Thymus (tissue), 11 donors: Measurements from ENCODE around the gene CDRT4. TPM values are rescaled to one million over a fixed set of nuclear protein-coding genes. Genes with fewer than 3 reads are reported as not detected.
A peak's percentile ranks its signal among the peaks of the same experiment; 100 is the strongest.

Experiments used
- DNase-seq, 9 donors: peaks; one replicate each; pipeline ENCODE4 v3.0.0-alpha.2; 2013; ENCODE audit warnings: low spot score in 9 of 9, low read depth in 6 of 9, missing footprints in 1 of 9
- H3K27ac ChIP-seq, 2 donors: one replicate each; pipeline ENCODE4 v1.5.1; 2013; ENCODE audit warnings: control low read depth in 1 of 2, low read depth in 1 of 2, low read length in 1 of 2, mild to moderate bottlenecking in 1 of 2, moderate library complexity in 1 of 2
- H3K27me3 ChIP-seq, 2 donors: one replicate each; pipeline ENCODE4 v1.5.1; 2013; ENCODE audit warnings: low read length in 1 of 2; ENCODE audit not compliant: control insufficient read depth in 2 of 2, insufficient read depth in 1 of 2
- H3K36me3 ChIP-seq, 2 donors: one replicate each; pipeline ENCODE4 v1.5.1; 2013; ENCODE audit warnings: low read length in 1 of 2, mild to moderate bottlenecking in 1 of 2, moderate library complexity in 1 of 2; ENCODE audit not compliant: control insufficient read depth in 2 of 2, insufficient read depth in 2 of 2
- H3K4me1 ChIP-seq, 2 donors: one replicate each; pipeline ENCODE4 v1.5.1; 2013; ENCODE audit warnings: low read length in 2 of 2; ENCODE audit not compliant: control insufficient read depth in 2 of 2, insufficient read depth in 2 of 2
- H3K4me3 ChIP-seq, 2 donors: one replicate each; pipeline ENCODE4 v1.5.1; 2013; ENCODE audit warnings: low read length in 2 of 2, control low read depth in 1 of 2, mild to moderate bottlenecking in 1 of 2
- H3K9me3 ChIP-seq, 2 donors: one replicate each; pipeline ENCODE4 v1.5.1; 2013; ENCODE audit warnings: low read length in 1 of 2, mild to moderate bottlenecking in 1 of 2; ENCODE audit not compliant: control insufficient read depth in 2 of 2, insufficient read depth in 1 of 2
- WGBS: extraction: QIAGEN DNeasy Blood & Tissue Kit; methylation state at CpG from one replicate; pipeline ENCODE4 v1.1.7; 2013; 5-methylcytosine and 5-hydroxymethylcytosine counted together
- polyA plus RNA-seq: library from polyadenylated mRNA; stranded (reverse); fragments of 200-250 nt; gene quantifications from one replicate; pipeline ENCODE4 v1.2.3, GENCODE V29; 2013
- total RNA-seq: library from RNA; stranded (reverse); fragments of 120-200 nt; gene quantifications from one replicate; pipeline ENCODE4 v1.2.4, GENCODE V29; 2013
- donor health status: healthy.

CDRT4 gene
- total and polyA plus RNA-seq, 2 donors = 1.5 to 25.4 TPM

GRCh38 chr17:15496735-15497670 is 29.6 kb upstream of the CDRT4 start:
- H3K27me3 ChIP-seq = no peaks in the 10 kb centered on the region
- no peaks in the 10 kb centered on the region for H3K9me3 ChIP-seq
- no peak for DNase-seq
- H3K4me3 ChIP-seq = no peak overlapping the region
- peaks cover 0 to 4% of the 10 kb centered on the region in 2 donors for H3K4me1 ChIP-seq
- WGBS = 95% methylated on average over 7 of the region's 7 CpGs
- H3K27ac ChIP-seq = peak overlapping the region; percentile 46 to 74
- no peaks in the 10 kb centered on the region for H3K36me3 ChIP-seq

- no peak for DNase-seq
These were observed 27.4 kb upstream of the CDRT4 start for GRCh38 chr17:15494821-15495220.

GRCh38 chr17:15493693-15494035 is 26.2 kb upstream of the CDRT4 start:
- 56% methylated on average over 1 of the region's 1 CpG for WGBS
- no peaks in the 10 kb centered on the region for H3K9me3 ChIP-seq

More at GRCh38 chr17:15494821-15495220, 27.4 kb upstream of the CDRT4 start:
- Histone ChIP-seq H3K27ac (no peak overlapping the region), H3K9me3 (no peaks in the 10 kb centered on the region), H3K36me3 (no peaks in the 10 kb centered on the region), H3K27me3 (no peaks in the 10 kb centered on the region), H3K4me1 (peaks cover 0 to 2% of the 10 kb centered on the region in 2 donors), H3K4me3 (no peak overlapping the region)

GRCh38 chr17:15492791-15493692 is 25.6 kb upstream of the CDRT4 start:
- no peak for DNase-seq
- H3K27ac ChIP-seq = no peak overlapping the region
- H3K36me3 ChIP-seq = no peaks in the 10 kb centered on the region
- no peaks in the 10 kb centered on the region for H3K27me3 ChIP-seq
- H3K4me3 ChIP-seq = no peak overlapping the region
- 95% methylated on average over 8 of the region's 8 CpGs for WGBS
- peaks cover 0 to 2% of the 10 kb centered on the region in 2 donors for H3K4me1 ChIP-seq
- no peaks in the 10 kb centered on the region for H3K9me3 ChIP-seq

More at GRCh38 chr17:15493693-15494035, 26.2 kb upstream of the CDRT4 start:
- H3K4me3 ChIP-seq = no peak overlapping the region
- no peaks in the 10 kb centered on the region for H3K27me3 ChIP-seq
- H3K36me3 ChIP-seq = no peaks in the 10 kb centered on the region
- H3K4me1 ChIP-seq = peaks cover 0 to 2% of the 10 kb centered on the region in 2 donors
- no peak for DNase-seq
- no peak overlapping the region for H3K27ac ChIP-seq

GRCh38 chr17:15492186-15492585 is 24.8 kb upstream of the CDRT4 start:
- no peak overlapping the region for H3K27ac ChIP-seq
- H3K4me1 ChIP-seq = peaks cover 0 to 2% of the 10 kb centered on the region in 2 donors
- no peaks in the 10 kb centered on the region for H3K36me3 ChIP-seq
- WGBS = 96% methylated on average over 4 of the region's 4 CpGs
- H3K27me3 ChIP-seq = no peaks in the 10 kb centered on the region
- H3K9me3 ChIP-seq = no peaks in the 10 kb centered on the region
- no peak overlapping the region for H3K4me3 ChIP-seq
- DNase-seq = no peak

GRCh38 chr17:15490634-15491261 is 23.3 kb upstream of the CDRT4 start:
- DNase-seq = no peak

GRCh38 chr17:15488557-15488956 is 21.1 kb upstream of the CDRT4 start:
- Histone ChIP-seq H3K9me3 (no peaks in the 10 kb centered on the region), H3K4me3 (no peak overlapping the region), H3K27ac (no peak overlapping the region), H3K27me3 (no peaks in the 10 kb centered on the region), H3K36me3 (peaks cover 0 to 2% of the 10 kb centered on the region in 2 donors), H3K4me1 (peaks cover 0 to 2% of the 10 kb centered on the region in 2 donors)
- DNase-seq = no peak
- 94% methylated on average over 2 of the region's 2 CpGs for WGBS

More at GRCh38 chr17:15490634-15491261, 23.3 kb upstream of the CDRT4 start:
- no peaks in the 10 kb centered on the region for H3K27me3 ChIP-seq
- no peak overlapping the region for H3K4me3 ChIP-seq
- H3K4me1 ChIP-seq = peaks cover 0 to 2% of the 10 kb centered on the region in 2 donors
- no peaks in the 10 kb centered on the region for H3K36me3 ChIP-seq
- H3K27ac ChIP-seq = peak overlapping the region in 1 of 2 donors; percentile 26
- H3K9me3 ChIP-seq = no peaks in the 10 kb centered on the region
- 50% methylated on average over 11 of the region's 11 CpGs for WGBS

GRCh38 chr17:15485045-15485444 is 17.6 kb upstream of the CDRT4 start:
- 87% methylated on average over 4 of the region's 4 CpGs for WGBS
- peaks cover 0 to 5% of the 10 kb centered on the region in 2 donors for H3K36me3 ChIP-seq
- no peak for DNase-seq
- no peak overlapping the region for H3K4me3 ChIP-seq
- H3K4me1 ChIP-seq = no peaks in the 10 kb centered on the region
- H3K27me3 ChIP-seq = no peaks in the 10 kb centered on the region
- no peaks in the 10 kb centered on the region for H3K9me3 ChIP-seq
- no peak overlapping the region for H3K27ac ChIP-seq
